OCI-LY1 (cell line): ENCODE results near the gene SPATA20.

Source experiments
- CTCF ChIP-seq: fragments of 200-600 bp; sonication (generic), shearing (Covaris generic); IDR thresholded peaks from 2 replicates; pipeline ENCODE4 v1.5.1; 2017; ENCODE audit warnings: mild to moderate bottlenecking, antibody characterized with exemption, low read length, moderate library complexity, mixed read lengths
- EZH2 ChIP-seq: fragments of 200-600 bp; sonication (generic), shearing (Covaris generic); IDR thresholded peaks from 2 replicates; pipeline ENCODE4 v1.8.0; 2017; ENCODE audit warnings: borderline replicate concordance, mixed run types, mild to moderate bottlenecking, antibody characterized with exemption, low read length, moderate library complexity, mixed read lengths

GRCh38 chr17:50547736-50548083 lies 736 bp downstream of the SPATA20 start:
- TF ChIP-seq CTCF (no peak), EZH2 (no peak)
